CD4-positive, alpha-beta memory T cell (primary cell): Measurements from ENCODE around the gene UBTD1. TPM values are rescaled to one million over a fixed set of nuclear protein-coding genes. Genes with fewer than 3 reads are reported as not detected.
"Not testable (repeated sequence)": the region's sequence is repeated elsewhere in the genome, so short reads cannot be mapped to it uniquely, and the experiment has no call there.

ENCODE experiments used
- CTCF ChIA-PET: fragments of 350-600 bp; sonication (Branson Sonifier 250); formaldehyde crosslinking; loops from one replicate; lab custom pipeline; 2021; ENCODE audit warnings: inconsistent platforms; ENCODE audit not compliant: partially characterized antibody; lab: Charles Lee
- POLR2A ChIA-PET: fragments of 350-600 bp; sonication (Branson Sonifier 250); formaldehyde crosslinking; loops from one replicate; lab custom pipeline; 2021; ENCODE audit not compliant: partially characterized antibody; lab: Charles Lee
- DNase-seq, 5 donors: peaks; one replicate each; pipeline versions ENCODE4 v3.0.0 to v3.0.0-alpha.2; 2020 to 2022; ENCODE audit warnings: mixed read lengths in 1 of 5
- H3K27ac ChIP-seq: one replicate; pipeline ENCODE4 v1.7.0; 2013; ENCODE audit warnings: low read depth, low read length
- H3K27me3 ChIP-seq: 2 replicates; pipeline ENCODE4 v1.7.0; 2013; ENCODE audit warnings: mild to moderate bottlenecking, low read length, moderate library complexity; ENCODE audit not compliant: insufficient read depth
- H3K36me3 ChIP-seq: 2 replicates; pipeline ENCODE4 v1.7.0; 2013; ENCODE audit warnings: mild to moderate bottlenecking, low read length, moderate library complexity; ENCODE audit not compliant: insufficient read depth
- H3K4me1 ChIP-seq: 2 replicates; pipeline ENCODE4 v1.7.0; 2013; ENCODE audit warnings: mild to moderate bottlenecking, low read length, moderate library complexity; ENCODE audit not compliant: insufficient read depth
- H3K4me3 ChIP-seq, 2 donors: one replicate each; pipeline ENCODE4 v1.7.0; 2013; ENCODE audit warnings: low read length in 2 of 2, mild to moderate bottlenecking in 1 of 2
- H3K9me3 ChIP-seq, 2 donors: one replicate each; pipeline ENCODE4 v1.7.0; 2013; ENCODE audit warnings: low read length in 2 of 2, control low read depth in 1 of 2; ENCODE audit not compliant: control insufficient read depth in 1 of 2
- H3K27ac Mint-ChIP-seq, 7 donors: one replicate each; pipeline ENCODE4 v1.8.0; 2020 to 2021; ENCODE audit warnings: mixed read lengths in 7 of 7, mild to moderate bottlenecking in 6 of 7, inconsistent platforms in 3 of 7, moderate library complexity in 3 of 7
- H3K27me3 Mint-ChIP-seq, 2 donors: one replicate each; pipeline ENCODE4 v1.8.0; 2020 to 2021; ENCODE audit warnings: mixed read lengths in 2 of 2
- H3K36me3 Mint-ChIP-seq, 2 donors: one replicate each; pipeline ENCODE4 v1.8.0; 2020 to 2021; ENCODE audit warnings: mixed read lengths in 2 of 2, inconsistent platforms in 1 of 2, mild to moderate bottlenecking in 1 of 2
- H3K4me1 Mint-ChIP-seq, 4 donors: one replicate each; pipeline ENCODE4 v1.8.0; 2020 to 2021; ENCODE audit warnings: mixed read lengths in 4 of 4, mild to moderate bottlenecking in 1 of 4
- H3K4me3 Mint-ChIP-seq, 8 donors: one replicate each; pipeline ENCODE4 v1.8.0; 2020 to 2021; ENCODE audit warnings: mixed read lengths in 8 of 8, mild to moderate bottlenecking in 7 of 8, moderate library complexity in 6 of 8, inconsistent platforms in 3 of 8
- H3K9me3 Mint-ChIP-seq, 8 donors: one replicate each; pipeline ENCODE4 v1.8.0; 2020 to 2021; ENCODE audit warnings: mixed read lengths in 8 of 8, mild to moderate bottlenecking in 5 of 8, inconsistent platforms in 3 of 8, moderate library complexity in 1 of 8
- intact Hi-C: fragments of 100-400 bp; cut with micrococcal nuclease; formaldehyde crosslinking; loops from one replicate; pipeline ENCODE4 v1.15.1; 2023
- polyA plus RNA-seq, 2 donors: library from polyadenylated mRNA; unstranded; fragments of 300-500 nt; fragmentation: Illumina TruSeq; gene quantifications; one replicate each; pipeline ENCODE4 v1.2.3, GENCODE V29; 2021
- total RNA-seq, 2 experiments: library from RNA; stranded (reverse); gene quantifications; one replicate each; pipeline ENCODE4 v1.2.3, GENCODE V29; 2021

The UBTD1 gene
- total and polyA plus RNA-seq, 4 experiments from 2014 or later, result 1.3 to 1.9 (median 1.8) TPM

DNA sequence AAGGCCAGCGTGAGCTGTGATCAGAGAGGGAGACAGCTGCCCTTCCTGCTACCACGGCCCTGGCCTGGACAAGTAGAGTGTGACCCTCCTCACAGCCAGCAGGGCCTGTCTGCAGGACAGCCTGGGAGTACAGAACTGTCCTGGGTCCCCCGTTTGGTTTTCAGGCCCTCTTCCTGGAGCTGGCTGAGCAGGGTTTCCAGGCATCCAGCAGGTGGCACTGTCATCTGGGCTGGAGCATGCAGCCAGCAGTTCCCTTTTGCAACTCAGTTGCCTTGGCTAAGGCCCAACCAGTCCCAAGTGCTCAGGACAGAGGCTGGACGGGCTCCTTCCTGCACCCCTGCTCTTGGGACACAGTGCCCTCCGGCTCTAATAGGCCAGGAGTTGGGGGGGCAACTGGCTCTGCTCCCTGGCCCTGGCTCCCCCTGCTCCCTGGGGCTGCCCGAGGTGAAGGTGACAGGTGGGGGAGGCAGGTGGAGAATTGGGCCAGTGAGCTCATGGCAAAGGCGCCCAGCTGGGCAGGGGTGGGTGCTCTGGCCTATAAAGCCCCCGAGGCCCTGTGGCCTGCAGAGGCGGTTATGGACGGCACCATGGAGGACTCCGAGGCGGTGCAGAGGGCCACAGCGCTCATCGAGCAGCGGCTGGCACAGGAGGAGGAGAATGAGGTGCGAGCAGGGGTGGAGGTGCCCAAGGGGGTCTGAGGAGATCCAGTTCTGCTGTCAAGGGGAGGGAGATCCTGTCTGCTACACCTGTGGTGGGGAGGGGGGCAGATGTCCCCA is 73.7 kb downstream of the UBTD1 start, which contains the start of gene ANKRD2:
Gene ANKRD2 (plus strand): TSS at position 566 of the 776 bp plus-strand sequence. CDS start 10 bp downstream, at position 576.
- peak in 4 of 5 donors; percentile 21 to 31 (median 22) for DNase-seq
- Mint-ChIP-seq H3K9me3 (no peaks in the 10 kb centered on the region), H3K4me3 (no peak within 1 kb of the TSS), H3K27me3 (no peaks in the 10 kb centered on the region), H3K27ac (no peak within 1 kb of the TSS), H3K36me3 (no peaks in the 10 kb centered on the region), H3K4me1 (no peaks in the 10 kb centered on the region)
- H3K27me3 ChIP-seq, result no peaks in the 10 kb centered on the region
- no peaks in the 10 kb centered on the region for H3K4me1 ChIP-seq
- H3K36me3 ChIP-seq, result no peaks in the 10 kb centered on the region
- intact Hi-C loops, result no loop called here
- ChIA-PET CTCF (interaction anchor here (0.8 to 1.5 kb wide), 8 partner anchors 18 to 176 kb away, joined by 3 to 4 read pairs (median 3); no protein-coding TSS in a partner anchor), POLR2A (no interaction called here)
- H3K9me3 ChIP-seq, result no peaks in the 10 kb centered on the region
- H3K4me3 ChIP-seq, result no peak within 1 kb of the TSS
- no peak within 1 kb of the TSS for H3K27ac ChIP-seq

DNA sequence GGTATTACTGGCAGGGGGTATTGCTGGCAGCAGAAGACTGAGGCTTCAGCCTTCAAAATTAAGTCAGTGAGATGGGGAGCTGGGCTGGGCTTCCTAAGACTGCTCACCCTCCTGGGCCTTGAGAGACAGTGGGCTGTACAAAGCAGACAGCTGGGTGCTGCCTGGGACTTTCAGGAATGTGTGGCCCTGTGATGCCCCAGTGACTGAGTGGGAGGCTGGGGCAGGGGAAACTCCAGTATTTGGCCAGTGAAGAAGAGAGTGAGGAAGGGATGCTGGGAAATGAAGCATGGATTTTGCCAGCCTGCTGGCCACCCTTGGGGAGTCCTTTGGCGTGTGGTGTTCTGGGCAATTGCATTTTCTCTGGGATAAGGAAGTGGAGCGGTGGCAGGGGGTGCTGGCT is 74.3 kb downstream of the UBTD1 start:
- POLR2A ChIA-PET, result no interaction called here
- no peaks in the 10 kb centered on the region for H3K27me3 Mint-ChIP-seq
- intact Hi-C loops, result no loop called here
- H3K4me3 Mint-ChIP-seq, result no peak overlapping the region
- CTCF ChIA-PET, result interaction anchor here (0.9 to 1.3 kb wide), 2 partner anchors 69 to 159 kb away, joined by 3 read pairs; no protein-coding TSS in a partner anchor
- H3K36me3 ChIP-seq, result no peaks in the 10 kb centered on the region
- no peaks in the 10 kb centered on the region for H3K9me3 Mint-ChIP-seq
- no peaks in the 10 kb centered on the region for H3K36me3 Mint-ChIP-seq
- H3K4me3 ChIP-seq, result no peak overlapping the region
- H3K4me1 Mint-ChIP-seq, result no peaks in the 10 kb centered on the region
- no peak for DNase-seq
- no peaks in the 10 kb centered on the region for H3K9me3 ChIP-seq
- H3K4me1 ChIP-seq, result no peaks in the 10 kb centered on the region
- no peak overlapping the region for H3K27ac ChIP-seq
- no peak overlapping the region for H3K27ac Mint-ChIP-seq
- no peaks in the 10 kb centered on the region for H3K27me3 ChIP-seq

DNA sequence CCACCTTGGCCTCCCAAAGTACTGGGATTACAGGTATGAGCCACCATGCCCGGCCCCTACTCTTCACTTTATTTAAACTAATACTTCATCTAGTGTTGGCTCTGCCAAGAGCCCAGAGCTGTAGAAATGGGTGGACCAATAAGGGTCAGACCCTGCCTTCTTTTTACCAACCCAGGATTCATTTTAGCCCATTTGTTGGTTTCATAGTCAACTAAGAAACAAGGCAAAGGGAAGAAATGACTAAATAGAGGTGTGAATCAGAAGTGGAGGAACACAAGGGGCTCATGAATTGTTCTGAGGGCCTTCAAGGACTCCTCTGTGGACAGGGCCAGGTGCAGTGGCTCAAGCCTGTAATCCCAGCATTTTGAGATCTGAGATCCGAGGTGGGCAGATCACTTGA is 74.9 kb downstream of the UBTD1 start:
- ChIA-PET POLR2A (no interaction called here), CTCF (interaction anchor here (0.9 to 1.3 kb wide), 2 partner anchors 12 to 68 kb away, joined by 3 to 4 read pairs; no protein-coding TSS in a partner anchor)
- H3K4me1 ChIP-seq, result no peaks in the 10 kb centered on the region
- Mint-ChIP-seq H3K4me1 (no peaks in the 10 kb centered on the region), H3K9me3 (no peaks in the 10 kb centered on the region), H3K4me3 (no peak overlapping the region), H3K27me3 (peaks cover 0 to 2% of the 10 kb centered on the region in 2 donors), H3K27ac (no peak overlapping the region), H3K36me3 (no peaks in the 10 kb centered on the region)
- no peaks in the 10 kb centered on the region for H3K27me3 ChIP-seq
- intact Hi-C loops, result no loop called here
- H3K36me3 ChIP-seq, result no peaks in the 10 kb centered on the region
- H3K4me3 ChIP-seq, result no peak overlapping the region
- no peak overlapping the region for H3K27ac ChIP-seq
- no peak for DNase-seq
- no peaks in the 10 kb centered on the region for H3K9me3 ChIP-seq

DNA sequence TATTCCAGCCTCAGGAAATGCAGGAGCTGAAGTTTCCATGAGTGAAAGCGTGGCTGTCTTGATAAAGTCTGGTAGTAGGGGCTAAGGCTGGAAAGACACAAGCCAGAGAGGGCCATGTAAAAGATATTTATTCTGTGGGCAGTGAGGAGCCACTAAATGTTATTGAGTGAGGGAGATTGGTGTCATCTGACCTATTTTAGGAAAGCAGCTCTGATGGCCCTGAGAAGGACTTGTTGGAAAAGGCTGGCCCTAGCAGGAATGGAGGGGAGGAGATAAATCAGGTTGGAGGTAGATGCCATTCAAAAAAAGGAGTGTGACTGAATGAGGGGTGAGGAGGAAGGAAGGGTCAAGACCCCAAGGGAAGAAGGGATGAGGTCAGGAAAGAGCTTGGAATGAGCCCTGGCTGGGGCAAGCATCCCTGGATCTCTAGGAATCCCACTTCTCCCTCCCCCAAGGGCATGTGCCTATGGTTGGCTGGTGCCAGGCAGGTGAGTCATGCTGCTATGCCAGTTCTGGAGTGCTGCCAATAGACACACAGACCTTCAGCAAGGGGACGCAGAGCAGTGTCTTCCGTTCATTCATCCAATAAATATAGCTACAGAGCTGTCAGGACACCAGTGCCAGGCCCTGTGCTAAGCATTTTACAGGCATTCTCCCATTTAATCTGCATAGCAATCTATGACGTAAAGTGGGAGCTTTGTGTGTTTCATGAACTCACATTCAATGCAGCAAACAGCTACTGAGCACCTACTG is 75.8 kb downstream of the UBTD1 start:
- H3K27me3 Mint-ChIP-seq, result peaks cover 0 to 2% of the 10 kb centered on the region in 2 donors
- Histone ChIP-seq H3K4me3 (no peak overlapping the region), H3K27me3 (no peaks in the 10 kb centered on the region), H3K9me3 (no peaks in the 10 kb centered on the region), H3K36me3 (no peaks in the 10 kb centered on the region), H3K27ac (no peak overlapping the region), H3K4me1 (no peaks in the 10 kb centered on the region)
- intact Hi-C loops, result no loop called here
- no peak overlapping the region for H3K4me3 Mint-ChIP-seq
- POLR2A ChIA-PET, result no interaction called here
- no peaks in the 10 kb centered on the region for H3K36me3 Mint-ChIP-seq
- no peak for DNase-seq
- no peaks in the 10 kb centered on the region for H3K9me3 Mint-ChIP-seq
- CTCF ChIA-PET, result interaction anchor here (1.2 to 1.3 kb wide), 2 partner anchors 12 to 16 kb away, joined by 3 to 4 read pairs; no protein-coding TSS in a partner anchor
- peak overlapping the region in 2 of 7 donors; percentile 42 to 84 for H3K27ac Mint-ChIP-seq
- H3K4me1 Mint-ChIP-seq, result no peaks in the 10 kb centered on the region

DNA sequence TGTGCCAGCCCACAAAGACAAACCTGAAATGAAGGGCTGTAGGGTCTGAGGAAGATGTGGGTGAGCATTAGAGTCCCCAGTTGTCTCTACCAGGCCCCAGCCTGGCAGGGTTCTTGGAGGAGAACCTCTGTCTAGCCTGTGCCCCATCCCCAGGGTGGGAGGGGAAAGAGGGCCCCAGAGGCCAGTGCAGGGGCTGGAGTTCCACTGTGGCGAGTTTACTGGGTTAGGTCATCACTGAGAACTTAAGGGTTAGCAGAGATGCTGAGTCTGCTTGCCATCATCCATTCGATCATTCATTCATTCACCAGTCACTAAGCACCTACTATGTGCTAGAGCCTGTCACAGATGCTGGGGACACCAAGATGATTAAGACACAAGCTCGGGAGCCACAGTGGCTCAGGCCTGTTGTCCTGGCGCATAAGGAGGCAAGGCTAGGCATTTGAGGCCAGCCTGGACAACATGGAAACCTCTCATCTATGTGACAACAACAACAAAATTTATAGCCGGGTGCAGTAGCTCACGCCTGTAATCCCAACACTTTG is 76.5 kb downstream of the UBTD1 start:
- H3K9me3 ChIP-seq, result no peaks in the 10 kb centered on the region
- POLR2A ChIA-PET, result no interaction called here
- no peaks in the 10 kb centered on the region for H3K27me3 ChIP-seq
- no peaks in the 10 kb centered on the region for H3K4me1 ChIP-seq
- H3K36me3 Mint-ChIP-seq, result no peaks in the 10 kb centered on the region
- H3K4me1 Mint-ChIP-seq, result no peaks in the 10 kb centered on the region
- peak overlapping the region in 1 of 7 donors; percentile 25 for H3K27ac Mint-ChIP-seq
- no peak overlapping the region for H3K4me3 Mint-ChIP-seq
- H3K9me3 Mint-ChIP-seq, result no peaks in the 10 kb centered on the region
- peaks cover 0 to 2% of the 10 kb centered on the region in 2 donors for H3K27me3 Mint-ChIP-seq
- CTCF ChIA-PET, result interaction anchor here (1.2 to 1.3 kb wide), 2 partner anchors 11 to 15 kb away, joined by 3 to 4 read pairs; no protein-coding TSS in a partner anchor
- intact Hi-C loops, result no loop called here
- no peaks in the 10 kb centered on the region for H3K36me3 ChIP-seq
- no peak overlapping the region for H3K27ac ChIP-seq
- H3K4me3 ChIP-seq, result no peak overlapping the region
- no peak for DNase-seq

DNA sequence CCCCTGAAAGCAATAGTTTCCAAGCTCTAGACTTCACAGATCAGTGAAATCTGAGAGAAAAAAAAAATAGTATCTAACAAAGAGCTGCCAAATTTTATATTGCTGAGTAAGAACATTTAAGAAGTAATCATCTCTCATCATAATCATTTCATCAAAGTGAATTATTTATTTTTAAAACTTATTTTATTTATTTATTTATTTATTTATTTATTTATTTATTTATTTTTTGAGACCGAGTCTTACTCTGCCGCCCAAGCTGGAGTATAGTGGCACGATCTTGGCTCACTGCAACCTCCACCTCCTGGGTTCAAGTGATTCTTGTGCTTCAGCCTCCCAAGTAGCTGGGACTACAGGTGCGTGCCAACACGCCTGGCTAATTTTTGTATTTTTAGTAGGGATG is 77.8 kb downstream of the UBTD1 start:
- H3K4me1 Mint-ChIP-seq, H3K36me3 ChIP-seq, H3K4me3 Mint-ChIP-seq, CTCF ChIA-PET, H3K27ac Mint-ChIP-seq, POLR2A ChIA-PET, H3K9me3 Mint-ChIP-seq, H3K9me3 ChIP-seq, DNase-seq, H3K27me3 Mint-ChIP-seq, H3K4me1 ChIP-seq, intact Hi-C loops, H3K27me3 ChIP-seq, H3K4me3 ChIP-seq, H3K36me3 Mint-ChIP-seq, H3K27ac ChIP-seq: not testable (repeated sequence)

DNA sequence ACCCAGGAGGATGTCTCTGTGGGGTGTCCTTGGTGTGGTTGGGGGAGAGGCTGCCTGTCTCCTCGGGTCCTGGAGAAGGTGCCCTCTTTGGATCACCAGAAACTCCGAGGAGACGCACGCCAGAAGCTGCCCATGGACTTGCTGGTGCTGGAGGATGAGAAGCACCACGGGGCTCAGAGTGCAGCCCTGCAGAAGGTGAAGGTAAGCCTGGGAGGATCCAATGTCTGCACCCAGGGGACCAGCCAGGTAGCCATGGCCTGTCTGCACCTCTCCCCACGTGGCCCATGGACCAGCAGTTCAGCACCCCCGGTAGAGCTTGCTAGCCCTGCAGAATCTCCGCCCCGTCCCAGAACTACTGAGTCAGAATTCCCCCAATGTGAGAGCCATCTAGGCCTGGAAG is 79.0 kb downstream of the UBTD1 start:
- H3K9me3 Mint-ChIP-seq, result no peaks in the 10 kb centered on the region
- intact Hi-C loops, result no loop called here
- H3K27me3 ChIP-seq, result no peaks in the 10 kb centered on the region
- H3K4me1 Mint-ChIP-seq, result no peaks in the 10 kb centered on the region
- no peaks in the 10 kb centered on the region for H3K4me1 ChIP-seq
- H3K36me3 ChIP-seq, result no peaks in the 10 kb centered on the region
- H3K27me3 Mint-ChIP-seq, result peaks cover 0 to 2% of the 10 kb centered on the region in 2 donors
- no peaks in the 10 kb centered on the region for H3K36me3 Mint-ChIP-seq
- no peak overlapping the region for H3K4me3 ChIP-seq
- POLR2A ChIA-PET, result no interaction called here
- no peak overlapping the region for H3K4me3 Mint-ChIP-seq
- no peaks in the 10 kb centered on the region for H3K9me3 ChIP-seq
- no peak for DNase-seq
- H3K27ac ChIP-seq, result no peak overlapping the region
- CTCF ChIA-PET, result no interaction called here
- no peak overlapping the region for H3K27ac Mint-ChIP-seq
